ENCODE results near the gene RETREG1. TPM values are rescaled to one million over a fixed set of nuclear protein-coding genes. Genes with fewer than 3 reads are reported as not detected.
A peak's percentile ranks its signal among the peaks of the same experiment; 100 is the strongest.
"Not testable (repeated sequence)": the region's sequence is repeated elsewhere in the genome, so short reads cannot be mapped to it uniquely, and the experiment has no call there.

The RETREG1 gene
- total RNA-seq, 1 donor from 2014 or later = 0.91 TPM

DNA sequence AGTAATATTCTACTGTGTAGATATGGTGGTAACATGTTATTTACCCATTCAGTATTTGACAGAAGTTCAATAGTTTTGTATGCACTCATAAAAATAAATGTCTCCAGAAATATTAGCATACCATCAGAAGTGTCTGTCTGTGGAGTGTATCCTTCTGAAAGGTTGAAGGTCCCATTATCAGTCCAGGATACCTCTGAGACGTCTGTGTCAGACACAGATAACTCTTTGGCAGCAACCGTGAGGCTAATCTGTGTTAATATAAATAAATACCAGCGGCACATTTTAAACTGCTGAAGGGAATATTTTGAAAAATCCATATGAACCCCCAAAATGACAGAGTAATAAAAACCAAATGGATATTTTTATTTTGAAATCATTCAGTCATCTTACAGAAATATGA, 139.3 kb downstream of the RETREG1 start:
- peaks cover 14% of the 10 kb centered on the region for H3K27me3 Mint-ChIP-seq (ENCODE audit: unreplicated experiment)
- H3K36me3 Mint-ChIP-seq (ENCODE audit: unreplicated experiment) = no peaks in the 10 kb centered on the region
- no peak overlapping the region for H3K27ac Mint-ChIP-seq (ENCODE audit: unreplicated experiment)

DNA sequence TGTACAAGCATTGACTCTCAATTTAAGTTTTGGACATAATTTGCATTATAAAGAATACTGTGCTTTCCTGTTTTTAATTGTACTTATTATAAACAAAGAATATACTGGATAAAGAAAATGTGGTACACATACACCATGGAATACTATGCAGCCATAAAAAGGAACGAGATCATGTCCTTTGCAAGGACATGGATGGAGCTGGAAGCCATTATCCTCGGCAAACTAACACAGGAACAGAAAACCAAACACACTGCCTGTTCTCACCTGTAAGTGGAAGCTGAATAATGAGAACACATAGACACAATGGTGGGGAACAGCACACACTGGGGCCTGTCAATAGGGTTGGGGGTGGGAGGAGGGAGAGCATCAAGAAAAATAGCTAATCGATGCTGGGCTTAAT, 140.4 kb downstream of the RETREG1 start:
- not testable (repeated sequence) for DNase-seq (ENCODE audit: extremely low spot score, unreplicated experiment); H3K9me3 Mint-ChIP-seq (ENCODE audit: unreplicated experiment); H3K36me3 Mint-ChIP-seq (ENCODE audit: unreplicated experiment); H3K4me3 Mint-ChIP-seq (ENCODE audit: unreplicated experiment); H3K4me1 Mint-ChIP-seq (ENCODE audit: unreplicated experiment); H3K27ac Mint-ChIP-seq (ENCODE audit: unreplicated experiment)
- peaks cover 12% of the 10 kb centered on the region for H3K27me3 Mint-ChIP-seq (ENCODE audit: unreplicated experiment)

More for the DNA sequence above, 139.3 kb downstream of the RETREG1 start:
- Mint-ChIP-seq H3K4me3 (ENCODE audit: unreplicated experiment) (no peak overlapping the region), H3K9me3 (ENCODE audit: unreplicated experiment) (no peaks in the 10 kb centered on the region), H3K4me1 (ENCODE audit: unreplicated experiment) (no peaks in the 10 kb centered on the region)
- no peak for DNase-seq (ENCODE audit: extremely low spot score, unreplicated experiment)
- TF ChIP-seq, protein P1, sequence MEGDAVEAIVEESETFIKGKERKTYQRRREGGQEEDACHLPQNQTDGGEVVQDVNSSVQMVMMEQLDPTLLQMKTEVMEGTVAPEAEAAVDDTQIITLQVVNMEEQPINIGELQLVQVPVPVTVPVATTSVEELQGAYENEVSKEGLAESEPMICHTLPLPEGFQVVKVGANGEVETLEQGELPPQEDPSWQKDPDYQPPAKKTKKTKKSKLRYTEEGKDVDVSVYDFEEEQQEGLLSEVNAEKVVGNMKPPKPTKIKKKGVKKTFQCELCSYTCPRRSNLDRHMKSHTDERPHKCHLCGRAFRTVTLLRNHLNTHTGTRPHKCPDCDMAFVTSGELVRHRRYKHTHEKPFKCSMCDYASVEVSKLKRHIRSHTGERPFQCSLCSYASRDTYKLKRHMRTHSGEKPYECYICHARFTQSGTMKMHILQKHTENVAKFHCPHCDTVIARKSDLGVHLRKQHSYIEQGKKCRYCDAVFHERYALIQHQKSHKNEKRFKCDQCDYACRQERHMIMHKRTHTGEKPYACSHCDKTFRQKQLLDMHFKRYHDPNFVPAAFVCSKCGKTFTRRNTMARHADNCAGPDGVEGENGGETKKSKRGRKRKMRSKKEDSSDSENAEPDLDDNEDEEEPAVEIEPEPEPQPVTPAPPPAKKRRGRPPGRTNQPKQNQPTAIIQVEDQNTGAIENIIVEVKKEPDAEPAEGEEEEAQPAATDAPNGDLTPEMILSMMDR (IDR thresholded peaks at IDR 0.05) = no peak

DNA sequence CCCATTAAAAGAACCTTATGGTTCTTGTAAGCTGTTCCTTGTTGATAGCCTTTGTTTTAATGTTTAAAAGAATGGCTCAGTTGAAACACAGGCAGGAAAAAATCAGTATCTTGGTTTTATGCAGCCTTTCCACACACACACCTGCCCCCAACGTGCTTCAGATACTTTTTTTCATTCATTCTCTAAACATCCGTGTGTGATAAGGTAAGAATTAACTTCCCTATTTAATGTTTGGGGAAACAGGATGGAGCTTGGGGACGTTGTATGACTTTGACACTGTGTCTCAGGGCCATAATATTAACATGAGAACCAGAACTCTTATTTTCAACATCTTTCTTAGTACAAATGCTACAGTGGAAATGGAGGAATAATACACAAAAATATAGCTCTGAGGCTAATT, 145.4 kb downstream of the RETREG1 start:
- Mint-ChIP-seq H3K9me3 (ENCODE audit: unreplicated experiment) (no peaks in the 10 kb centered on the region), H3K4me1 (ENCODE audit: unreplicated experiment) (peaks cover 17% of the 10 kb centered on the region), H3K27me3 (ENCODE audit: unreplicated experiment) (no peaks in the 10 kb centered on the region), H3K36me3 (ENCODE audit: unreplicated experiment) (peaks cover 2% of the 10 kb centered on the region), H3K27ac (ENCODE audit: unreplicated experiment) (no peak overlapping the region), H3K4me3 (ENCODE audit: unreplicated experiment) (no peak overlapping the region)
- TF ChIP-seq, protein P1 (IDR thresholded peaks at IDR 0.05) = no peak
- DNase-seq (ENCODE audit: extremely low spot score, unreplicated experiment) = no peak

DNA sequence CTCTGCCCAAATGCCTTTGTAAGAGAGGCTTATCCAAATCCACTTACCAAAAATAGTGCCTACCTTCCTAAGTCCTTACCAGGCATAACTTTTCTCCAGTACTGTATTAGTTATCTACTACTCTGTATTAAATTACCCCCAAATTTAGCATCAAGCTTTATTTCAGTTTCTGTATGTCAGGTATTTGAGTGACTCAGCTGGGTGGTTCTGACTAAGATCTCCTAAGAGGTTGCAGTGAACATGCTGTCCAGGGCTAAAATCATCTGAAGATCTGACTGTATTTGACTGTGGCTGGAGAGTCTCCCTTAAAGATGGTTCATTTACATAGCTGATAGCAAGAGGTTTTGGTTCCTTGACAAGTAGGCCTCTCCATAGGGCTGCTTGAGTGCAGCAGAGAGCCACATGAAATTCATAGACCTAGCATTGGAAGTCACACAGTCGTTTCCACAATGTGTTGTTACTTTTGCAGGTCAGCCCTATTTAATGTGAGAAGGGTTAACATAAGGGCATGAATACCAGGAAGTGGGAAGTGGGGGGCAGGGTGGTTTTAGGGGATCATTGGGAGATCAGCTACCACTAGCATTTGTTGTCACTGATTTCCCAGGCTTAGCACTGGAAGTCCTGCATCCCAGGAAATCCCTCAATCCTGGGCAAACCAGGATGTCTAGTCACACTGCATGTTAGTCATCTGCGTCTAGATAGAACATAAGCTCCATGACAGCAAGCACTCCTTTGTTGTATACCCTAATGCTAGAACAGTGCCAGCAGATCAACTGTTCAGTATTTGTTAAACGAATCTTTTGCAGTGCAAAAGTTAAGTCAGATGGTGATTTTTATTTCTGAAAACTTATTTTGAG, 149.2 kb downstream of the RETREG1 start:
- H3K27ac Mint-ChIP-seq (ENCODE audit: unreplicated experiment) = peak overlapping the region; percentile 46
- H3K27me3 Mint-ChIP-seq (ENCODE audit: unreplicated experiment) = no peaks in the 10 kb centered on the region

DNA sequence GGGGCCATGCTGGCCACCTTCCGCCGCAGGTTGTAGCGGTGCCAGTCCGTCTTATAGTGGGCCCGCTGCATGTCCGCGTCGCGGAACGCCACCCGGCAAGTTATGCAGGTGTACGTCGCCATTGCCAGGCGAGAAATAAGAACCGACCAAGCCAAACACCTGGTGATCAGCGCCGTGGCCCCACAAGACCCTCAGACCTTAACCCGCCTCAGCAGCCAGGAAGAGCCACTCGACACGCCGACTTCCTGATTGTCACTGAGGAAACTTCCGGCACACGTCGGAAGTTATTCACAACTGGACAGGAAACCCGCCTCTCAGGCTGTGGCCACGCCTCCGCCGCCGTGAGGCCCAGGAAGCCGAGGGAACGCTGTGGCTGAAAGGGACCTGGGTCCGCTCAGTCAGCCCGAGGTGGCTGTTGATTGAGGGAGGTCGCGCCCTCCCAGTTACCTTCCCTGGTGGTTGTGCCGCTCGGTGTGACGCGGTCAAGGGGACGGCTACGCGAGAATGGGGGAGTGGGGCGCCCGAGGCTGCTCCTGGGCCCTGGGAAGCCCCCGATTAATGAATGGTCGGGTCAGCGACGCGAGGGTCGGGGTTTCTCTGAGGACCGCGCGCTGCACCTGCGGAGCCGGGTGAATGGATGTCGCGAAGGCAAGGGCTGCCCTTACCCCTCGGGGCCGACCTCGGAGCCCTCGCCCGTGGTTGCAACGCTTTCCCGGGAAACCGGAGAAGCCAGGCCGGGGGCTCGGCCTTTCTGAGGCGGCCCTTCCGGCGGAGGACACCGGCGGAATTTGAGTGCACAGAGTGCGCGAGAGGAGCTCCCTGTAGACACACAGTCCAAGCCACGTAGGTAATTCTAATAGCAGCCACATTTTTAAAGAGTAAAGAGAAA, 151.0 kb downstream of the RETREG1 start, which contains the start of gene ZNF622:
ZNF622 (minus strand) TSS at position 257 of the 889 bp plus-strand sequence; CDS start at position 122, 135 bp downstream.
- Mint-ChIP-seq H3K27ac (ENCODE audit: unreplicated experiment) (peak within 1 kb of the TSS; percentile 95), H3K4me1 (ENCODE audit: unreplicated experiment) (peaks cover 59% of the 10 kb centered on the region)

More for the DNA sequence above, 149.2 kb downstream of the RETREG1 start:
- TF ChIP-seq, protein P1 (IDR thresholded peaks at IDR 0.05) = no peak
- Mint-ChIP-seq H3K36me3 (ENCODE audit: unreplicated experiment) (peaks cover 12% of the 10 kb centered on the region), H3K9me3 (ENCODE audit: unreplicated experiment) (no peaks in the 10 kb centered on the region), H3K4me1 (ENCODE audit: unreplicated experiment) (peaks cover 48% of the 10 kb centered on the region), H3K4me3 (ENCODE audit: unreplicated experiment) (peak overlapping the region; percentile 97)
- no peak for DNase-seq (ENCODE audit: extremely low spot score, unreplicated experiment)

More for the DNA sequence above, 151.0 kb downstream of the RETREG1 start, which contains the start of gene ZNF622:
- H3K4me3 Mint-ChIP-seq (ENCODE audit: unreplicated experiment) = peak within 1 kb of the TSS; percentile 97
- TF ChIP-seq, protein P1 (IDR thresholded peaks at IDR 0.05) = no peak
- H3K27me3 Mint-ChIP-seq (ENCODE audit: unreplicated experiment) = no peaks in the 10 kb centered on the region
- peaks cover 24% of the 10 kb centered on the region for H3K36me3 Mint-ChIP-seq (ENCODE audit: unreplicated experiment)
- DNase-seq (ENCODE audit: extremely low spot score, unreplicated experiment) = peak; percentile 92
- no peaks in the 10 kb centered on the region for H3K9me3 Mint-ChIP-seq (ENCODE audit: unreplicated experiment)
